Memory B cell (primary cell): Measurements from ENCODE around the gene KLF2.

ENCODE experiments used
- ATAC-seq: fragments of 150-1000 bp; cut with Tn5 transposase; 2 replicates; pipeline ENCODE4 v1.10.0; 2021; ENCODE audit warnings: low read depth, mild to moderate bottlenecking, moderate library complexity
- DNase-seq, 2 donors: peaks; one replicate each; pipeline ENCODE4 v3.0.0; 2022; ENCODE audit warnings: low spot score in 2 of 2
- H3K27ac Mint-ChIP-seq: one replicate; pipeline ENCODE4 v1.8.0; 2022; ENCODE audit warnings: mild to moderate bottlenecking, moderate library complexity, mixed read lengths
- H3K27me3 Mint-ChIP-seq: one replicate; pipeline ENCODE4 v1.8.0; 2022; ENCODE audit warnings: mixed read lengths
- H3K36me3 Mint-ChIP-seq: one replicate; pipeline ENCODE4 v1.8.0; 2022; ENCODE audit warnings: mild to moderate bottlenecking, mixed read lengths
- H3K4me1 Mint-ChIP-seq: one replicate; pipeline ENCODE4 v1.8.0; 2022; ENCODE audit warnings: mixed read lengths
- H3K4me3 Mint-ChIP-seq: one replicate; pipeline ENCODE4 v1.8.0; 2022; ENCODE audit warnings: mild to moderate bottlenecking, moderate library complexity, mixed read lengths
- H3K9me3 Mint-ChIP-seq: one replicate; pipeline ENCODE4 v1.8.0; 2022; ENCODE audit warnings: mixed read lengths

The KLF2 gene

DNA sequence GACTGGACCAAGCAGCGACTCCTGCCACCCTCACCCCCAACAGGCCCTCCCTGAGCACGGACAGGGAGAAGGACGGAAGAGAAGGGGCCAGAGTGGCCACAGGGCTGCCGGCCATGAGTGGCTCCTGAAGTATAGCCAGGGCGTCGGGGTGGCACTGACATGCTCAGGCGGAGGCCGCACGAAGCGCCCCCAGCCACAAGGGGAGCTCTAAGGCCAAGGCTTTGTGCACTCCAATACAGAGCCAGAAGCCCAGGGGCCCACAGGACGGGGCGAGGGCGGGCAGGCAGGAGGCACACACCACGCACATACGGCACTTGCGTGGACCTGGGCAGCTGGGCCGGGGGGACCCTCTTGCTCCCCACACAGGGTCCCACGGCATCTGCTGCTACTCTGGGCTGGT is 52.0 kb downstream of the KLF2 start:
- peaks cover 33% of the 10 kb centered on the region for H3K36me3 Mint-ChIP-seq
- peak; percentile 32 for ATAC-seq
- no peak overlapping the region for H3K4me3 Mint-ChIP-seq
- H3K27ac Mint-ChIP-seq, result no peak overlapping the region
- no peaks in the 10 kb centered on the region for H3K9me3 Mint-ChIP-seq
- H3K4me1 Mint-ChIP-seq, result peaks cover 48% of the 10 kb centered on the region
- no peaks in the 10 kb centered on the region for H3K27me3 Mint-ChIP-seq
- peak in 1 of 2 donors; percentile 26 for DNase-seq

DNA sequence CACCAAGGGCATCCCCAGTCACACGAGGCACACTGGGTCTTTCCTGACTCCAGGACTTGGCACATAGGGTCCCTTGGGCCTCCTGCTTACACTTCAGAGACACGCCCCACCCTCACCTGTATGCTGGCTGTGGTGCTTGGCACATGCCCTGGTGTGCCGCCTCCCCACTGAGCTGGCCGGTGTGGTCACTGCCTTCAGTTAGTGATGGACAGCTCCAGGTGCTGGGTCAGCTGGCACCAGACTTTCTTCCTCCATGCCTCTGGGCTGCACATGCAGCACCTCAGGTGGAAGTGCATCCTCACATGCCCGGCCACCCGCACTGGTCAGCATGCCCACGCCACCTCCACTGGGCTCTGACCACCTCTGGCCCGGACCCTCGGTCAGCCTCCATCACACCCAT is 52.9 kb downstream of the KLF2 start:
- DNase-seq (no peak), ATAC-seq (no peak)
- Mint-ChIP-seq H3K4me1 (peaks cover 48% of the 10 kb centered on the region), H3K4me3 (no peak overlapping the region), H3K27ac (no peak overlapping the region), H3K36me3 (peaks cover 33% of the 10 kb centered on the region), H3K27me3 (no peaks in the 10 kb centered on the region), H3K9me3 (no peaks in the 10 kb centered on the region)
